ENCODE measurements around the gene SEC63.

DNA sequence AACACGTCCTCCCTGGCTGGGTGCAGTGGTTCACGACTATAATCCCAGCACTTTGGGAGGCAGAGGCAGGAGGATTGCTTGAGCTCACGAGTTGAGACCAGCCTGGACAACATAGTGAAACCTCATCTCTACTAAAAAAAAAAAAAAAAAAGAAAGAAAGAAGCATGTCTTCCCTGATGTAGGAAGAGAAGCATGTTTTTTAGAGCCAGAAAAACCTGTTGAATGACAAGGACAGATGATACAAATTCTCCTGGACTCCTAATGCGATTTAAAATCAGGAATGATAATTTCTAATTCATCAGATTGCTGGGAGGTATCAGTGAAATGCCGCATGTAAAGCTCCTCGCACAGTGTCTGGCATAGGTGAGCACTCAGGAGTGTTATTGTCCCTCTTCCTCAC is 23.7 kb upstream of the SEC63 start:
- TF ChIP-seq POLR2A (IDR thresholded peaks at IDR 0.05), result no peak
- TF ChIP-seq, protein P1, sequence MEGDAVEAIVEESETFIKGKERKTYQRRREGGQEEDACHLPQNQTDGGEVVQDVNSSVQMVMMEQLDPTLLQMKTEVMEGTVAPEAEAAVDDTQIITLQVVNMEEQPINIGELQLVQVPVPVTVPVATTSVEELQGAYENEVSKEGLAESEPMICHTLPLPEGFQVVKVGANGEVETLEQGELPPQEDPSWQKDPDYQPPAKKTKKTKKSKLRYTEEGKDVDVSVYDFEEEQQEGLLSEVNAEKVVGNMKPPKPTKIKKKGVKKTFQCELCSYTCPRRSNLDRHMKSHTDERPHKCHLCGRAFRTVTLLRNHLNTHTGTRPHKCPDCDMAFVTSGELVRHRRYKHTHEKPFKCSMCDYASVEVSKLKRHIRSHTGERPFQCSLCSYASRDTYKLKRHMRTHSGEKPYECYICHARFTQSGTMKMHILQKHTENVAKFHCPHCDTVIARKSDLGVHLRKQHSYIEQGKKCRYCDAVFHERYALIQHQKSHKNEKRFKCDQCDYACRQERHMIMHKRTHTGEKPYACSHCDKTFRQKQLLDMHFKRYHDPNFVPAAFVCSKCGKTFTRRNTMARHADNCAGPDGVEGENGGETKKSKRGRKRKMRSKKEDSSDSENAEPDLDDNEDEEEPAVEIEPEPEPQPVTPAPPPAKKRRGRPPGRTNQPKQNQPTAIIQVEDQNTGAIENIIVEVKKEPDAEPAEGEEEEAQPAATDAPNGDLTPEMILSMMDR (IDR thresholded peaks at IDR 0.05), result no peak

Data from vagina (tissue), 2 donors.